SH-SY5Y (cell line): Measurements from ENCODE around the gene RGS19.

Experiments used
- GATA2 ChIP-seq: IDR thresholded peaks from 2 replicates; pipeline ENCODE4 v1.6.1; 2011; ENCODE audit warnings: mild to moderate bottlenecking, low read depth, low read length
- GATA3 ChIP-seq: IDR thresholded peaks from 2 replicates; pipeline ENCODE4 v1.6.1; 2011; ENCODE audit warnings: low read depth, mild to moderate bottlenecking, low read length, moderate library complexity

DNA sequence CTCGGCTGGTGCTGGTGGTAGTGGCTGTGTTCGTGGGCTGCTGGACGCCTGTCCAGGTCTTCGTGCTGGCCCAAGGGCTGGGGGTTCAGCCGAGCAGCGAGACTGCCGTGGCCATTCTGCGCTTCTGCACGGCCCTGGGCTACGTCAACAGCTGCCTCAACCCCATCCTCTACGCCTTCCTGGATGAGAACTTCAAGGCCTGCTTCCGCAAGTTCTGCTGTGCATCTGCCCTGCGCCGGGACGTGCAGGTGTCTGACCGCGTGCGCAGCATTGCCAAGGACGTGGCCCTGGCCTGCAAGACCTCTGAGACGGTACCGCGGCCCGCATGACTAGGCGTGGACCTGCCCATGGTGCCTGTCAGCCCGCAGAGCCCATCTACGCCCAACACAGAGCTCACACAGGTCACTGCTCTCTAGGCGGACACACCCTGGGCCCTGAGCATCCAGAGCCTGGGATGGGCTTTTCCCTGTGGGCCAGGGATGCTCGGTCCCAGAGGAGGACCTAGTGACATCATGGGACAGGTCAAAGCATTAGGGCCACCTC, 19.2 kb upstream of the RGS19 start:
- TF ChIP-seq GATA2 (no peak), GATA3 (no peak)
